Nucleus accumbens (tissue), 56 donors: ENCODE results near the gene ARL14.

Source experiments
- DNase-seq, 56 donors: peaks; one replicate each; lab custom pipeline; 2025; lab: John Stamatoyannopoulos, UW

Gene ARL14

DNA sequence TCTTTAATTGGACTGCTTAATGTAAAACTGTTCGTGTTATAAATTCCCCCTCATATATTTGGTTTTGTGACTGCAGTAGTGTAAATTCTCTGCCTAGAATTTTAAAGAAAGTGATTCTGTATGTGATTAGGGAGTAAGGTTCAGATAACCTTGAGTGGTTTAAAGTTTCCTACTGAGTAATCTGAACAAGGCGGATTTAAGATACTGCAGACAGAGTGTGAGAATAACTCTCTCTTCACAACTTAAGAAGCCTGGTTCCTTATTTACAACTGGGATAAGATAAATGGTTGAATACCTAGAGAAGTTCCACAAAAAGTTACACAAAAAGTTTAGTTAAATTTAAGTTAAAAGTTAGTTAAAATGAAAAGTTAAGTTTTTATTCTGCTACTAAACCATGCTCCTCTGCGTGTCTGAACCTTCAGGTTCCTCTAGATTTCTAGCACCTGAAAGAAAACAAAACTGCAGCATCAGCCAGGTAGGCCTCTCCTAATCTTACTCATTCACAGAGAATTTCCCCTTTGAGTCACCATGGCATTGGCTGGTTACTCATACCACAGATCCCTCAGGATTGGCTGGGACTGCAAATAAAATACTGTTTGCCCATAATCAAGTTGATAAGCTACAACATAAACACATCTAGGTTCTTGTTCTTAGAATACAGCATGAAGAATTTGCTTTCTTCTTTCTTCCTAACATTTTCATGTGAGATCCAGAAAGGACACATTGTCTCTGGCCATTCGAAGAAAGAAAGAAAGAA lies at the start of gene ARL14:
Gene ARL14, plus strand, starts transcription at position 614 of the 757 bp plus-strand sequence. CDS start 187 bp downstream, outside the sequence.
- DNase-seq: no peak

- no peak for DNase-seq
Measured at GRCh38 chr3:160629491-160629890, 47.5 kb upstream of the ARL14 start.

DNA sequence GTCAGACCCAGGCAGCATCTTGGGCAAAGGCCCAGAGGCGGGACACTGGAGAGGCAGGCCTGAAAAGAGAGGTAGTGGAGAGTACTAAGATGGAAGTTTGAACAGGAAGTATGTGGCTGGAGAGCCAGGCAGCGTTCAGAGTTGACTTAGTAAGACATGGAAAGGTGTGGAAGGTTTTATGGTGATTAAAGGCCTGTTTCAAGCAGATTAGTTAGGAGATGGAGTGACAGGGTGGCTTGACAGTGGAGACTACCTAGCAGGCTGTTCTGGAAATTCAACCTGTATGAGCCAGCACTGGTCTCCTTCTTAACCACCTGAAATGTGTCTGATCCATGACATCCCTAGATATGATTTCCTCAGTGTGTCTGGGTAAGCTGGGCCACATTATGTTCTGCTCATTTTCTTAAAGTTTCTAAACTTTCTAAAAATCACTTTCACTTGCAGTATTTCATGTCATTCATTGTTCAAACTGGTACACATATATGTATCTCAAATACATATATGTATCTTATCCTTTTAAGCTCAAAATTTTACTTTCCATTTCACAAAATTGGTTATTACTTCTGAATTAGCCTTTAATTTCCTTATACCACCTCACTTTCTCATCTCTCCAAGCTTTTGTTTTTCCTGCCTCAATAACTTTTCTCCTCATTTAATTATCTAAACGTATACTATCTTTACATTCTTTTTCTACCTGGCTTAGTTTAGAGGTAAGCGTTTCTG lies 43.4 kb upstream of the ARL14 start:
- DNase-seq: no peak

DNA sequence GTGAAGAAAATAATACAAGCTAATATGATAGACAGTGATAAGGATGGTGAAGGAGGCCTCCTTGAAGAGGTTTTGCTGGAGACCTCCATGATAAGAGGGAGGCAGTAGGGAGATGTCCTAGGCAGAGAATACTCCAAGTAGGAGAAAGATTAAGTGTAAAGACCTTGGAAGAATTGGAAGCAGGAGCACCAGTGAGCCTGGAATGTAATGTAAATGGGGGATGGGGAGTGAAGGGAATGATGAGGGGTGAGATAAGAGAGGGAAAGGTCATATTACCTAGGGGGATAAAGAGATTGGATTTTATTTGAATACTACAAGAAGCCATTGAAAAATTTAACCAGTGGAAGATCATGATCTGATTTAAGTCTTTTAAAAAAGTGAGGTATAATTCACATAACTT lies 41.7 kb upstream of the ARL14 start:
- DNase-seq: no peak

GRCh38 chr3:160637086-160637485 lies 39.9 kb upstream of the ARL14 start:
- no peak for DNase-seq

DNA sequence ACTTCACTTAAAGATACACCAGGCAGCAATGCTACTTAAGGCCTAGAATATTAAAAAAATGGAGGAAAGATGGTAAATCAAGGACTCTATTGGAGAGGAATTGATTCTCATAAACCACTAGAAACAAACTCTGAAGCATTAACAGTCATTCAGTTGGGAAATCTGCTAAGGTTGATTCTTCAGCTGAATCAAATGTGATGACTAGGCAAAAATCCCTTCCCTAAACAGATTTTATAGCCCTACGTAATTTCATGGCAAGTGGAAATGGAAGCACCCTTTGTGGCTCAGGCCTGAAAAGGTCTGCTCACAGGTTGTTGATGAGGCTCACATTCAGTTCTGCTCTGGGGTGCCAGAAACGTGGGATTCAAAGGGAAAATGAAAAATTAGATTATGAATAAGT lies 38.8 kb upstream of the ARL14 start:
- DNase-seq: no peak

- DNase-seq: no peak
Measured at GRCh38 chr3:160641665-160642309, 35.2 kb upstream of the ARL14 start.

- no peak for DNase-seq
Measured at GRCh38 chr3:160643994-160644393, 33.0 kb upstream of the ARL14 start.

DNA sequence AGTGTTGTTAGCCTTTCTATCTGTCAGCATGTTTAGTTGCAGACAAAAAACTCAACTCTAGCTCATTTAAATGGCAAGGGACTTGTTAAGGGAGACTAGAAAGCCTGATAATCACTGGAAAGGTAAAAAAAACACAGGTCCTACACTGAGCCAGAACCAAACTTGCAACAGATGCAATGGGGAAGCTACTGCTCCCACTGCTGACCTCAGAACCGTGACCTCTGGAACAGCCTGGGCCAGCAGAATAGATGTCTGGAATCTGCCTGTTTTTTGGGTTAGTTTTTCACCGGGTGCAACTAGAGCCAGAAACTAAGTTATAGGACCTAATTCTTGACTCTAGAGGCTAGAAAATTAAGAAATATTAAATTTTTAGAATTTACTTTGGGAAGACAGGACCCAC lies 32.5 kb upstream of the ARL14 start:
- no peak for DNase-seq

- no peak for DNase-seq
Measured at GRCh38 chr3:160648701-160649100, 28.3 kb upstream of the ARL14 start.

DNA sequence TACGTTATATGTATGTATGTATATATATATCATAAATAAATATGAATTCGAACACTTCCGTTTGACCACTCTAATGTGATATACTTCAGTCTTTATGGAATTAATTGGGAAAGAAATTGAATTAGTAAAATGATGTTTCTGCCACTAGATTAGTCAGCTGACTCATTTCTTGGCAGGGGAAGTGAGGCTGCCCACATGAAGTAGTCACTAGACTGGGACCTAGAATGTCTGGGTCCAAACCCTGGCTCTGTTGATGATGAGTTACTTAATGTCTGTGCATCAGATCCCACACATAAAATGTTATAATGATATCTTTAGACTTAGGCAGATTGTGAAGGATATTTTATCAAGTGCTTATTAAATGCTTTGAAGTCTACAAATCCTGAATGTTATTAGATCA lies 27.4 kb upstream of the ARL14 start:
- DNase-seq: no peak

DNA sequence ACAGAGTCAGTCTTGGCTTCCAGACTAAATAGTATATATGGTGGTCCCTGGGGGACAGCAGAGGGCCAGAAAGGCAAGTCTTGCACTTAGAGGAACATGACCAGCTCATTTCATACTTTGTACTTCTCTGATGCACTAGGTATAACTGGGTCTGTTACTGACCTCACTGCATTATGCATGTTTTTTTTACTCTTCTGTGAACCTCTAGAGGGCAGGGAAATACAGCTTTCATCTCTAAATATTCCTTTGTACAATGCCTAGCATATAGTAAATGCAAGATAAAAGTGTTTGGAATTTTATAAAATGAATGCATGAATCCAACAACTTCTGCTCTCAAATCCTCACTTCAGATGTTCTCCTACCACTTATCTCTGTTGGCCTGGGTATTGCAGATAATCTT lies 23.4 kb upstream of the ARL14 start:
- DNase-seq: no peak

GRCh38 chr3:160660902-160661301 lies 16.1 kb upstream of the ARL14 start:
- no peak for DNase-seq

DNA sequence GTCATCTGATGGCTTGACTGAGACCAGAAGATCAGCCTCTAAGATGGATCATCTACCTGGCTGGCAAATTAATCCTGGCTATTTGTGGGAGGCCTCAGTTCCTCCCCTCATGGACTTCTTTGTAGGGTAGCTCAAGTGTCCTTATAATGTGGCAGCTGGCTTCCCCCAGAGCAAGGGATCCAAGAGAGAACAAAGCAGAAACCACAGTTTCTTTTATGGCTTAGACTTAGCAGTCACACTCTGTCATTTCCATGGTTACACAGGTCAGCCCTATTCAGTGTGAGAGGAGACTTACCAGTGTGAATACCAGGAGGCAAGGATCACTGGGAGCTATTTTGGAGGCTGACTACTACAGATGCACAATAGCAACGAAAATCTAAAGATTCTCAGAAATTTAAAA lies 15.3 kb upstream of the ARL14 start:
- no peak for DNase-seq

GRCh38 chr3:160665231-160665630 lies 11.7 kb upstream of the ARL14 start:
- DNase-seq: no peak

GRCh38 chr3:160665784-160666526 lies 11.0 kb upstream of the ARL14 start:
- no peak for DNase-seq

- DNase-seq: no peak
Measured at GRCh38 chr3:160667452-160667851, 9.5 kb upstream of the ARL14 start.

DNA sequence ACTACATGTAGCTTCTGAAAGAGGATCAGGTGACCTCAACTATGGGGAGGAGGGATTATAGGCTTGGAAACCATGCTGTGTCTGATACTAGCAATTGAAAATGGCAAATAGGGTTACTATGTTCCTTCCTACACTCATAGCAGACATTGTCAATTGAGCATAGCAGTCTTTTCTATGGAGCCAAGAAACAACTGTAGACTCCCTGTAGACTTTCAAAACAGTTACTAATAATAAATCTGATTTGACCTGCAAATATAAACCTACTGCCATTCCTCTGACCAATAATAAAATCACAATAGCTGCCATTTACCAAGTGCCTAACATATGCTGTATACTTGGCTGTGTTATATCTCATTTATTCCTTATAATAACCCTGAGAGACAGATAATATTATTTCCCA lies 8.5 kb upstream of the ARL14 start:
- DNase-seq: no peak

- no peak for DNase-seq
Measured at GRCh38 chr3:160671231-160671630, 5.7 kb upstream of the ARL14 start.

DNA sequence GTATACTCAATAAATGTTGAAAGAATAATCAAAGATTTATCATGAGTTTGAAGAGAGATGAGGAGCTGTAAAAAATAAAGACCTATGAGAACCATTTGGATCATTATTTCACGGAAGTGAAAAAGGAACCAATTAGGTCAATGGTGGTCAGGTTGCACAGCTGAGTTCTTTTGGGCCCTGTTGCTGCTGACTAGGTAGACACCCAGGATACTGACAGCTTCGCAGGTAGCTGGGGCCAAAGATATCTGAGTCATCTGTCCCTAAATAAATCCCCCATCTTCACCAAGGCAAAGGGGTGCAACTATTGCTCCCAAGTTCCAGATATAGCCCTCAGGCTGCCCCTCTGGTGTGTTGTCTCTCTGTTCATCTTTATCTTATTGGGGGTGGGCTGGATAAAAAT lies 5.0 kb upstream of the ARL14 start:
- DNase-seq: no peak

GRCh38 chr3:160673188-160673587 lies 3.8 kb upstream of the ARL14 start:
- DNase-seq: no peak
